SK-N-SH (cell line): ENCODE data around the gene ARID3A. TPM values are rescaled to one million over a fixed set of nuclear protein-coding genes. Genes with fewer than 3 reads are reported as not detected.

Experiments
- CTCF ChIA-PET: fragments of 300-600, 350-600 bp; formaldehyde crosslinking; extraction: SDS; loops from one replicate; lab custom pipeline; 2021; lab: Yijun Ruan, JAX
- POLR2A ChIA-PET: fragments of 350-600 bp; sonication (Branson Sonifier 250); formaldehyde crosslinking; extraction: SDS; loops from one replicate; lab custom pipeline; 2020; ENCODE audit warnings: antibody characterized with exemption, inconsistent platforms; lab: Yijun Ruan, JAX
- DNase-seq: peaks from one replicate; pipeline ENCODE4 v3.0.0; 2012
- H2AFZ ChIP-seq: fragments of 200-600 bp; sonication (generic); 2 replicates; pipeline ENCODE4 v1.8.1; 2016; ENCODE audit warnings: antibody characterized with exemption, mild to moderate bottlenecking, low read depth
- H3F3A ChIP-seq: fragments of 200-600 bp; sonication (generic); replicated peaks from 2 replicates; pipeline ENCODE3; 2016; ENCODE audit warnings: antibody characterized with exemption, mild to moderate bottlenecking; ENCODE audit not compliant: insufficient read depth
- H3K27ac ChIP-seq, 2 experiments: fragments of 200-500 bp in 1 of 2; fragments of 200-600 bp in 1 of 2; sonication (Bioruptor generic) in 1 of 2; sonication (generic), shearing (Covaris generic) in 1 of 2; 2 replicates each; pipeline versions ENCODE4 v1.5.1 to v1.6.1; 2014 to 2016; ENCODE audit warnings: low read depth in 2 of 2, inconsistent platforms in 1 of 2, low read length in 1 of 2, mild to moderate bottlenecking in 1 of 2, mixed read lengths in 1 of 2
- H3K27me3 ChIP-seq: fragments of 200-600 bp; sonication (generic), shearing (Covaris generic); 2 replicates; pipeline ENCODE4 v1.6.1; 2016; ENCODE audit warnings: mixed run types; ENCODE audit not compliant: insufficient read depth
- H3K36me3 ChIP-seq, 2 experiments: fragments of 200-500 bp in 1 of 2; fragments of 200-600 bp in 1 of 2; sonication (Bioruptor generic) in 1 of 2; sonication (generic) in 1 of 2; replicated peaks in 1 of 2; 2 replicates each; pipeline versions ENCODE3 to v1.5.1; 2014 to 2016; ENCODE audit warnings: low read length in 1 of 2, mild to moderate bottlenecking in 1 of 2; ENCODE audit not compliant: insufficient read depth in 2 of 2, control insufficient read depth in 1 of 2
- H3K4me1 ChIP-seq, 2 experiments: fragments of 200-500 bp in 1 of 2; fragments of 200-600 bp in 1 of 2; sonication (Bioruptor generic) in 1 of 2; sonication (generic), shearing (Covaris generic) in 1 of 2; 2 replicates each; pipeline versions ENCODE4 v1.5.1 to v1.6.1; 2014 to 2016; ENCODE audit warnings: low read depth in 1 of 2, low read length in 1 of 2, mixed run types in 1 of 2; ENCODE audit not compliant: insufficient read depth in 2 of 2, control insufficient read depth in 1 of 2
- H3K4me2 ChIP-seq: fragments of 200-600 bp; sonication (generic), shearing (Covaris generic); 2 replicates; pipeline ENCODE4 v1.6.1; 2017; ENCODE audit warnings: mixed run types
- H3K4me3 ChIP-seq, 2 experiments: fragments of 200-500 bp in 1 of 2; fragments of 200-600 bp in 1 of 2; sonication (Bioruptor generic) in 1 of 2; sonication (generic), shearing (Covaris generic) in 1 of 2; 2 replicates each; pipeline versions ENCODE4 v1.5.1 to v1.8.1; 2014 to 2016; ENCODE audit warnings: low read depth in 2 of 2, inconsistent platforms in 1 of 2, low read length in 1 of 2, mild to moderate bottlenecking in 1 of 2, mixed read lengths in 1 of 2, moderate library complexity in 1 of 2
- H3K79me2 ChIP-seq: fragments of 200-600 bp; sonication (generic); 2 replicates; pipeline ENCODE4 v1.8.1; 2017; ENCODE audit warnings: mild to moderate bottlenecking; ENCODE audit not compliant: insufficient read depth
- H3K9ac ChIP-seq: fragments of 200-600 bp; sonication (generic); 2 replicates; pipeline ENCODE4 v1.6.1; 2017; ENCODE audit warnings: mixed run types
- H3K9me2 ChIP-seq: fragments of 200-600 bp; sonication (generic); 2 replicates; pipeline ENCODE4 v1.6.1; 2017; ENCODE audit warnings: mixed run types
- H3K9me3 ChIP-seq: fragments of 200-600 bp; sonication (generic); 2 replicates; pipeline ENCODE4 v1.6.1; 2017; ENCODE audit warnings: mixed run types, mild to moderate bottlenecking, moderate library complexity
- H4K20me1 ChIP-seq: fragments of 200-600 bp; sonication (generic); 2 replicates; pipeline ENCODE4 v1.6.1; 2017; ENCODE audit warnings: mild to moderate bottlenecking, mixed run types; ENCODE audit not compliant: insufficient read depth
- EP300 ChIP-seq, 2 experiments: IDR thresholded peaks; 2 replicates each; pipeline versions ENCODE4 v1.4.0 to v1.6.1; 2012; ENCODE audit warnings: borderline replicate concordance in 1 of 2, low read depth in 1 of 2, low read length in 1 of 2
- FOXJ3 ChIP-seq: sonication (generic); formaldehyde crosslinking; IDR thresholded peaks from 2 replicates; pipeline ENCODE4 v1.5.1; 2020; ENCODE audit warnings: mild to moderate bottlenecking, missing genetic modification reagents
- FOXM1 ChIP-seq: IDR thresholded peaks from 2 replicates; pipeline ENCODE4 v1.4.0; 2012; ENCODE audit warnings: low read depth, mild to moderate bottlenecking
- GATA2 ChIP-seq: sonication (generic); formaldehyde crosslinking; IDR thresholded peaks from 2 replicates; pipeline ENCODE4 v1.5.0; 2020; ENCODE audit warnings: mild to moderate bottlenecking, missing genetic modification reagents
- MAX ChIP-seq: IDR thresholded peaks from 2 replicates; pipeline ENCODE4 v1.4.0; 2012; ENCODE audit warnings: low read depth
- RAD21 ChIP-seq: IDR thresholded peaks from 2 replicates; pipeline ENCODE4 v1.6.1; 2012; ENCODE audit warnings: mild to moderate bottlenecking, low read length
- RCOR1 ChIP-seq: fragments of 150-350 bp; IDR thresholded peaks from 2 replicates; pipeline ENCODE4 v1.6.1; 2017; ENCODE audit warnings: antibody characterized with exemption, low read length
- RFX5 ChIP-seq: IDR thresholded peaks from 2 replicates; pipeline ENCODE4 v1.6.1; 2012; ENCODE audit warnings: mild to moderate bottlenecking, improper control_type of control experiment, low read length
- RXRA ChIP-seq: IDR thresholded peaks from 2 replicates; pipeline ENCODE4 v1.4.0; 2012; ENCODE audit warnings: low read depth, mild to moderate bottlenecking, borderline replicate concordance
- SIN3A ChIP-seq: IDR thresholded peaks from 2 replicates; pipeline ENCODE4 v1.6.1; 2012; ENCODE audit warnings: low read depth, mild to moderate bottlenecking, low read length, moderate library complexity, borderline replicate concordance
- SMC3 ChIP-seq: IDR thresholded peaks from 2 replicates; pipeline ENCODE4 v1.6.1; 2012; ENCODE audit warnings: low read depth, low read length, improper control_type of control experiment
- TAF1 ChIP-seq: IDR thresholded peaks from 2 replicates; pipeline ENCODE4 v1.6.1; 2012; ENCODE audit warnings: low read depth, mild to moderate bottlenecking, low read length, moderate library complexity, borderline replicate concordance
- TEAD4 ChIP-seq: IDR thresholded peaks from 2 replicates; pipeline ENCODE4 v1.4.0; 2012; ENCODE audit warnings: mild to moderate bottlenecking, borderline replicate concordance; ENCODE audit not compliant: insufficient read depth
- USF1 ChIP-seq: IDR thresholded peaks from 2 replicates; pipeline ENCODE4 v1.4.0; 2012; ENCODE audit warnings: low read depth, borderline replicate concordance
- YY1 ChIP-seq: IDR thresholded peaks from 2 replicates; pipeline ENCODE4 v1.4.0; 2012; ENCODE audit warnings: low read depth, mild to moderate bottlenecking
- WGBS: methylation state at CpG from one replicate; pipeline ENCODE4 v1.1.6; 2017; ENCODE audit warnings: low lambda C conversion rate; 5-methylcytosine and 5-hydroxymethylcytosine counted together
- polyA plus RNA-seq, 3 experiments: library from polyadenylated mRNA; depleted of rRNA; stranded (reverse); fragments of >200 nt; gene quantifications; 2 replicates each; pipeline ENCODE4 v1.2.3, GENCODE V29; 2012
- TF ChIP-seq, protein P1 (sequence below): fragments of 150-350 bp; IDR thresholded peaks from 2 replicates; pipeline ENCODE4 v1.6.1; 2017; ENCODE audit warnings: antibody characterized with exemption, low read length, low read depth, borderline replicate concordance
- TF ChIP-seq, protein P2 (sequence below): IDR thresholded peaks from 2 replicates; pipeline ENCODE4; 2012

The ARID3A gene
- polyA plus RNA-seq, 1 of the 3 experiments (the other 2 are of a cell fraction): 8.6 TPM

GRCh38 chr19:964761-965694 lies 39.2 kb downstream of the ARID3A start:
- H3K9me3 ChIP-seq: no peaks in the 10 kb centered on the region
- no peak overlapping the region for H3K4me3 ChIP-seq
- H3K4me2 ChIP-seq: no peak overlapping the region
- no peaks in the 10 kb centered on the region for H3K4me1 ChIP-seq
- no peak for TF ChIP-seq FOXJ3 (CRISPR knock-in tag)
- no peak for TF ChIP-seq FOXM1
- no peak for TF ChIP-seq USF1
- TF ChIP-seq, protein P1, sequence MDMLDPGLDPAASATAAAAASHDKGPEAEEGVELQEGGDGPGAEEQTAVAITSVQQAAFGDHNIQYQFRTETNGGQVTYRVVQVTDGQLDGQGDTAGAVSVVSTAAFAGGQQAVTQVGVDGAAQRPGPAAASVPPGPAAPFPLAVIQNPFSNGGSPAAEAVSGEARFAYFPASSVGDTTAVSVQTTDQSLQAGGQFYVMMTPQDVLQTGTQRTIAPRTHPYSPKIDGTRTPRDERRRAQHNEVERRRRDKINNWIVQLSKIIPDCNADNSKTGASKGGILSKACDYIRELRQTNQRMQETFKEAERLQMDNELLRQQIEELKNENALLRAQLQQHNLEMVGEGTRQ: no peak
- no peak for TF ChIP-seq SMC3
- no peak for TF ChIP-seq MAX
- no peak for TF ChIP-seq RFX5
- TF ChIP-seq RAD21: no peak
- TF ChIP-seq TEAD4: no peak
- no peak for TF ChIP-seq GATA2
- TF ChIP-seq RCOR1: no peak
- TF ChIP-seq YY1: no peak
- no peaks in the 10 kb centered on the region for H3K27me3 ChIP-seq
- H3K79me2 ChIP-seq: no peaks in the 10 kb centered on the region
- no peak overlapping the region for H3K9ac ChIP-seq
- ChIA-PET POLR2A (interaction anchor here (0.6 kb wide), 2 partner anchors 207 to 526 kb away, joined by 3 to 6 read pairs; no protein-coding TSS in a partner anchor), CTCF (interaction anchor here (1.1 to 1.2 kb wide), 2 partner anchors 9 to 19 kb away, joined by 3 to 5 read pairs; partner anchors contain the start of gene WDR18)
- H3K27ac ChIP-seq: no peak overlapping the region
- no peak overlapping the region for H2AFZ ChIP-seq
- H3K36me3 ChIP-seq: peaks cover 16 to 25% of the 10 kb centered on the region in 2 experiments
- WGBS: 93% methylated on average over 9 of the region's 19 CpGs
- DNase-seq: no peak
- no peaks in the 10 kb centered on the region for H4K20me1 ChIP-seq
- peaks cover 6% of the 10 kb centered on the region for H3F3A ChIP-seq
- no peaks in the 10 kb centered on the region for H3K9me2 ChIP-seq

DNA sequence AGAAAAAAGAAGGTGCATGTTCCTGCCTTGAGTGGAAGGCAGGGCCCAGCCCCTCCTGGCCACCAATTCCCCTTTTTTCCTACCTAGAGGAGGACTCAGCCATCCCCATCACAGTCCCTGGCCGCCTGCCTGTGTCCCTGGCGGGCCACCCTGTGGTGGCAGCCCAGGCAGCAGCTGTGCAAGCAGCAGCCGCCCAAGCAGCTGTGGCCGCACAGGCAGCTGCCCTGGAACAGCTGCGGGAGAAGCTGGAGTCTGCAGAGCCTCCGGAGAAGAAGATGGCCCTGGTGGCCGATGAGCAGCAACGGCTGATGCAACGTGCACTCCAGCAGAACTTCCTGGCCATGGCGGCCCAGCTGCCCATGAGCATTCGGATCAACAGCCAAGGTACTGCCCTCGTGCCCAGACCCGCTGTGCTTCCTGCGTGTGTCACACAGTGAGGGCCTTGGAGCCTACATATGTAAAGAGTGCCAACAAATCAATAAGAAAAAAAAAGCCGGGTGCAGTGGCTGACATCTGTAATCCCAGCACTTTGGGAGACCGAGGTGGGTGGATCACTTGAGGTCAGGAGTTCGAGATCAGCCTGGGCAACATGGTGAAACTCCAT lies 40.8 kb downstream of the ARID3A start:
- DNase-seq: no peak
- no peak overlapping the region for H3K4me2 ChIP-seq
- POLR2A ChIA-PET: no interaction called here
- CTCF ChIA-PET: interaction anchor here (1.2 kb wide), 1 partner anchor 35 kb away, joined by 3 read pairs; no protein-coding TSS in a partner anchor
- H3K4me3 ChIP-seq: no peak overlapping the region
- no peak overlapping the region for H3K27ac ChIP-seq
- 93% methylated on average over 9 of the region's 17 CpGs for WGBS
- H3K79me2 ChIP-seq: no peaks in the 10 kb centered on the region
- no peak overlapping the region for H2AFZ ChIP-seq
- peaks cover 6% of the 10 kb centered on the region for H3F3A ChIP-seq
- H3K9me3 ChIP-seq: no peaks in the 10 kb centered on the region
- no peaks in the 10 kb centered on the region for H3K9me2 ChIP-seq
- H3K9ac ChIP-seq: no peak overlapping the region
- H3K4me1 ChIP-seq: no peaks in the 10 kb centered on the region
- TF ChIP-seq, protein P2, sequence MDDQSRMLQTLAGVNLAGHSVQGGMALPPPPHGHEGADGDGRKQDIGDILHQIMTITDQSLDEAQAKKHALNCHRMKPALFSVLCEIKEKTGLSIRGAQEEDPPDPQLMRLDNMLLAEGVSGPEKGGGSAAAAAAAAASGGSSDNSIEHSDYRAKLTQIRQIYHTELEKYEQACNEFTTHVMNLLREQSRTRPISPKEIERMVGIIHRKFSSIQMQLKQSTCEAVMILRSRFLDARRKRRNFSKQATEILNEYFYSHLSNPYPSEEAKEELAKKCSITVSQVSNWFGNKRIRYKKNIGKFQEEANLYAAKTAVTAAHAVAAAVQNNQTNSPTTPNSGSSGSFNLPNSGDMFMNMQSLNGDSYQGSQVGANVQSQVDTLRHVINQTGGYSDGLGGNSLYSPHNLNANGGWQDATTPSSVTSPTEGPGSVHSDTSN: no peak
- no peak for TF ChIP-seq RXRA
- TF ChIP-seq SMC3: no peak
- no peak for TF ChIP-seq EP300 (IDR thresholded peaks at IDR 0.05; ENCODE audit: borderline replicate concordance in 1 of 2, low read depth in 1 of 2, low read length in 1 of 2)
- no peak for TF ChIP-seq RAD21
- no peak for TF ChIP-seq TAF1
- TF ChIP-seq SIN3A: no peak
- no peaks in the 10 kb centered on the region for H3K27me3 ChIP-seq
- peaks cover 20 to 38% of the 10 kb centered on the region in 2 experiments for H3K36me3 ChIP-seq
- no peaks in the 10 kb centered on the region for H4K20me1 ChIP-seq
